ENCODE measurements around the gene KNDC1. TPM values are rescaled to one million over a fixed set of nuclear protein-coding genes. Genes with fewer than 3 reads are reported as not detected.

The KNDC1 gene
- total RNA-seq, 2 donors from 2014 or later, result 0.29 to 0.32 TPM

DNA sequence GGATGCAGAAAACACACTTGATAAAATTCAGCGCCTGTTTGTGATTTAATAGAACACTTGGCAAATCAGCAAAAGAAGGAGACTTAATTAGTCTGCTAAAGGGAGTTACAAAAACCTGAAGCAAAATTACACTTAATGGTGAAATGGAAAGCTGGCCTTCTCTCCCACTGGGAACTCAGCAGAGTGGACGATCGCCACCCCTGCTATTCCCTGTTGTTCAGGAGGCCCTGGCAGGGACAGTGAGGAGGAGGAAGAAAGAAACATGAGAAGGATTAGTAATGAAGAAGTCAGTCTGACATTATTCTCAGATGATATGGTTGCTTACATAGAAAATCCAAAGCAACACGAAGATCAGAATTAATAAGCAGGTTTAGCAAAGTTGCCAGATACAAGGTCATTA is 5.6 kb upstream of the KNDC1 start:
- H3K4me1 ChIP-seq, result no peaks in the 10 kb centered on the region
- intact Hi-C loops (cut with DNase I), result no loop called here
- H3K9me3 ChIP-seq, result no peaks in the 10 kb centered on the region
- no peak overlapping the region for H3K27ac ChIP-seq
- TF ChIP-seq, protein P1, sequence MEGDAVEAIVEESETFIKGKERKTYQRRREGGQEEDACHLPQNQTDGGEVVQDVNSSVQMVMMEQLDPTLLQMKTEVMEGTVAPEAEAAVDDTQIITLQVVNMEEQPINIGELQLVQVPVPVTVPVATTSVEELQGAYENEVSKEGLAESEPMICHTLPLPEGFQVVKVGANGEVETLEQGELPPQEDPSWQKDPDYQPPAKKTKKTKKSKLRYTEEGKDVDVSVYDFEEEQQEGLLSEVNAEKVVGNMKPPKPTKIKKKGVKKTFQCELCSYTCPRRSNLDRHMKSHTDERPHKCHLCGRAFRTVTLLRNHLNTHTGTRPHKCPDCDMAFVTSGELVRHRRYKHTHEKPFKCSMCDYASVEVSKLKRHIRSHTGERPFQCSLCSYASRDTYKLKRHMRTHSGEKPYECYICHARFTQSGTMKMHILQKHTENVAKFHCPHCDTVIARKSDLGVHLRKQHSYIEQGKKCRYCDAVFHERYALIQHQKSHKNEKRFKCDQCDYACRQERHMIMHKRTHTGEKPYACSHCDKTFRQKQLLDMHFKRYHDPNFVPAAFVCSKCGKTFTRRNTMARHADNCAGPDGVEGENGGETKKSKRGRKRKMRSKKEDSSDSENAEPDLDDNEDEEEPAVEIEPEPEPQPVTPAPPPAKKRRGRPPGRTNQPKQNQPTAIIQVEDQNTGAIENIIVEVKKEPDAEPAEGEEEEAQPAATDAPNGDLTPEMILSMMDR (IDR thresholded peaks at IDR 0.05), result no peak
- H3K4me3 ChIP-seq, result no peak overlapping the region
- H3K36me3 ChIP-seq, result no peaks in the 10 kb centered on the region
- no peak overlapping the region for H3K9ac ChIP-seq (ENCODE audit: low read depth in 2 of 2, low read length in 2 of 2)
- no peaks in the 10 kb centered on the region for H3K27me3 ChIP-seq
- DNase-seq, result no peak

DNA sequence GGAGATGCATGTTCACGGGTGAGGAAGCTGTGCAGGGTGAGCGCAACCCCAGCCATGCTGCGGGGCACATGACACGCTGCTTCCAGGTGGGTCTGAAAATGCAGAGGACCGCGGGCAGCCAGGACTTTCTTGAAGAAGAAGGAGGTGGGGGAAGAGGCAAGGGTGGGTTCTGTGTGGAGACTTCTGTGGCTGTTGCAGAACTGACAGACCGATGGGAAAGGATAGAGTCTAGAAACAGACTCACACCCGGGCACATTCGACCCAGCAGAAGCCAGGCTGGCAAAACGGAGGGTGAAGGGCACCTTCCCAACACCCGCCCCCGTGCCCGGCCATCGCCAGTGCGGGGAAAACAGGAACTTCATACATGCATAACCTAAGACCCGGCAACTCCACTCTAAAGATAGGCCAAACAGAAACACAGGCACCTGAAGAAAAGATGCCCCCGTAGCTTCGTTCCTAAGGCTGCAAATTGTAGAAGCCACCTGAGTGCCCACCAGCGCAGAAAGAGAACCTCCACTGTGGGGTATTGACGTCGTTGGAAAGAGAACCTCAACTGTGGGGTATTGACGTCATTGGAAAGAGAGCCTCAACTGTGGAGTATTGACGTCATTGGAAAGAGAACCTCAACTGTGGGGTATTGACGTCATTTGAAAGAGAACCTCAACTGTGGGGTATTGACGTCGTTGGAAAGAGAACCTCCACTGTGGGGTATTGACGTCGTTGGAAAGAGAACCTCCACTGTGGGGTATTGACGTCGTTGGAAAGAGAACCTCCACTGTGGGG is 4.8 kb upstream of the KNDC1 start:
- TF ChIP-seq, protein P1 (IDR thresholded peaks at IDR 0.05), result no peak
- DNase-seq, result no peak
- Histone ChIP-seq H3K9ac (ENCODE audit: low read depth in 2 of 2, low read length in 2 of 2) (no peak overlapping the region), H3K9me3 (no peaks in the 10 kb centered on the region), H3K36me3 (no peaks in the 10 kb centered on the region), H3K27ac (no peak overlapping the region), H3K4me3 (no peak overlapping the region), H3K4me1 (no peaks in the 10 kb centered on the region), H3K27me3 (no peaks in the 10 kb centered on the region)
- intact Hi-C loops (cut with DNase I), result no loop called here

DNA sequence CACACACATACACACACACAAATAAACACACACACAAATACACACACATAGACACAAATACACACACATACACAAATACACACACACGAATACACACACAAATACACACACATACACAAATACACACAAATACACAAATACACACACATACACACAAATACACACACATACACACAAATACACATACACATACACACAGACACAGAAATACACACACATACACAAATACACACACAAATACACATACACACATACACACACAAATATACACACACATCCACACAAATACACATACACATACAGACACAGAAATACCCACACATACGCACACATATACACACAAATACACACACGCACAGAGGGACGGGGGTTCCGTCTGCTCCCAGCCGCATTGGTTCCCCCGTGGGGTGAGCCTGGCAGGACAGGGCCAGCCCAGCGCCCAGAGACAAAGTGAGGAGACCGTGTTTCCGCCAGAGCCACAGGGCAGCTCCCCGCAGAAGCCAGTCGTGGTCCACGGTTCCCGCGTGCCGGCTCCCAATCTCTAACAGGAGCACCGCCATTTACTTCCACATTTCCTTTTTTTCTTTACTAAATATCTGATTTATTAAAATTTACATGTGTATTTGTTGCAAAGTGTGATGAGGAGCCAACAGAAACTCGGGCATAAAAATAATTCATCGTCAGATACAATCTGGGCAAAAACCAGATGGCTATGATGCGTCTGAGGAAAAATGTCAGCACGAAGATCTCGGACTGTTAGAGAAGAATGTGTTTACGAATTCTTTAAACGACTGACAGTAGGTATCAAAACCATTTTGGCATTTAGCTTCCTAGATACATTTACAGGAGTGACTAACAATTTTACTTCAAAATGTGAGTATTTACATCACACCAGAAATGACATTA is 3.1 kb upstream of the KNDC1 start:
- H3K27me3 ChIP-seq, result peaks cover 17% of the 10 kb centered on the region

DNA sequence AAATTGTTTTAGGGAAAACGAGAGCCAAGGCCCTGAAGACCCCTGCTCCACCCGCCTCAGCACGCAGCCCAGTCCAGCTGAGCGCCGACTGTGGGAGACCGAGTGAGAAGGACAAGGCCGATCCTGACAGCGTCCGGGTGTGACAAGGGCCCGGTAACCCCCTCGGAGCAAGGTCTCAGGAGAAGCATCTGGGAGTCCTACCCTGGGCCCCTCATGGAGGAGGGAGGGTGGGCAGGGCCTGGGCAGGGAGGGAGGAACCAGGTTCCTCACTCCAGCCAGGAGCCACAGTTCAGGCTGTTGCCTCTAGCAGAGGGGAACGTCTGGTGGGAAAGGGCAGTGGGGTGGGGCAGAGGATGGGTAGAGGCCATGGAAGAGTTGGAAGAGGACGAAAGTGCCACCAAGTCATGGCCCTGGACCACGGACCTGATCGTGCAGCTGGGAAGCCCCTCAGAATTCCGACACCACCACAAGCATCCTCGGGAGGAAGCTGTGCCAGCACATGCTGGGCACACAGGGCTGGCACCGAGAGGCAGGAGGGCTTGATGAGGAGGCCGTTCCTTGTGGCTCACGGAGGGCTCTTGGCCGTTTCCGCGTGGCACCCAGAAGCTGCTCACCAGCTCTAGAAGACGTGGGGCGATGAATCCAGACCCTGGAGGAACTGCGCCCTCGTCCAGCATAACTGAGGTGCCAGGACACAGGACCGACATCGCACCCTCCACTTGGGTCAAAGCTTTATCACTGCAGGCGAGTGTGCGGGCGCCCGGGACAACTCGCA is 2.2 kb upstream of the KNDC1 start:
- H3K27me3 ChIP-seq, result peaks cover 17% of the 10 kb centered on the region
- H3K4me3 ChIP-seq, result no peak overlapping the region
- H3K9ac ChIP-seq (ENCODE audit: low read depth in 2 of 2, low read length in 2 of 2), result no peak overlapping the region
- TF ChIP-seq, protein P1 (IDR thresholded peaks at IDR 0.05), result no peak
- no peaks in the 10 kb centered on the region for H3K36me3 ChIP-seq
- DNase-seq, result no peak
- no peaks in the 10 kb centered on the region for H3K9me3 ChIP-seq
- intact Hi-C loops (cut with DNase I), result no loop called here
- H3K4me1 ChIP-seq, result no peaks in the 10 kb centered on the region
- H3K27ac ChIP-seq, result no peak overlapping the region

More for the DNA sequence above, 3.1 kb upstream of the KNDC1 start:
- intact Hi-C loops (cut with DNase I), result no loop called here
- Histone ChIP-seq H3K4me1 (no peaks in the 10 kb centered on the region), H3K9ac (ENCODE audit: low read depth in 2 of 2, low read length in 2 of 2) (no peak overlapping the region), H3K36me3 (no peaks in the 10 kb centered on the region), H3K27ac (no peak overlapping the region), H3K9me3 (no peaks in the 10 kb centered on the region), H3K4me3 (no peak overlapping the region)
- TF ChIP-seq, protein P1 (IDR thresholded peaks at IDR 0.05), result no peak
- DNase-seq, result no peak

DNA sequence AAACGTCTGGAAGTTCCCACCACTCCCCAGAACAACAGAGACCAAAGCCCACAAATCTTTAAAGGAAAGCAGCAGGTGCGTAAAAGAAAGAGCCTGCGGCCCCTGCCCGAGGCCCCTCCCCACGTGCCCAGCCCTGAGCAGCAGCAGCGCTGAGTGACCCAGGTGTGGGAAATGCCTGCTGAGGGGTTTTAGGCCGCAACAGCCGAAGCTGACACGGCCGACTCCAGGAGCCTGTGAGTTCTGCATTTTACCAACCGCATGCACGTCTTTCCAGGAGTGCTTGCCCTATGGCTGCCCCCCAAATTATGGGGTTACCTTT is 1.6 kb upstream of the KNDC1 start:
- no peaks in the 10 kb centered on the region for H3K36me3 ChIP-seq
- H3K4me1 ChIP-seq, result no peaks in the 10 kb centered on the region
- H3K9ac ChIP-seq (ENCODE audit: low read depth in 2 of 2, low read length in 2 of 2), result no peak overlapping the region
- TF ChIP-seq, protein P1 (IDR thresholded peaks at IDR 0.05), result no peak
- peaks cover 17% of the 10 kb centered on the region for H3K27me3 ChIP-seq
- no peak overlapping the region for H3K27ac ChIP-seq
- intact Hi-C loops (cut with DNase I), result no loop called here
- no peak overlapping the region for H3K4me3 ChIP-seq
- DNase-seq, result no peak
- no peaks in the 10 kb centered on the region for H3K9me3 ChIP-seq

Data from colonic mucosa (tissue), 4 donors.